ENCODE results near the gene MTFR2.
A peak's percentile ranks its signal among the peaks of the same experiment; 100 is the strongest.

MTFR2 gene

GRCh38 chr6:136249811-136250685, at the start of gene MTFR2:
Gene MTFR2 (minus strand): TSS chr6:136250311. CDS start chr6:136249099, 1,212 bp downstream.
- DNase-seq: peak; percentile 83

GRCh38 chr6:136294621-136295020, 44.5 kb upstream of the MTFR2 start:
- DNase-seq: no peak

- peak; percentile 81 for DNase-seq
Observed at GRCh38 chr6:136290410-136291010, 40.4 kb upstream of the MTFR2 start.

GRCh38 chr6:136289579-136290409, 39.7 kb upstream of the MTFR2 start, which contains the start of gene BCLAF1:
Gene BCLAF1 (minus strand): TSS chr6:136289846. CDS start chr6:136279866, 9,980 bp downstream.
- peak; percentile 99 for DNase-seq

GRCh38 chr6:136289327-136289578, 39.1 kb upstream of the MTFR2 start:
- DNase-seq: peak; percentile 92

- DNase-seq: peak; percentile 85
Observed at GRCh38 chr6:136288566-136289326, 38.6 kb upstream of the MTFR2 start.

- no peak for DNase-seq
Observed at GRCh38 chr6:136284909-136285308, 34.8 kb upstream of the MTFR2 start.

GRCh38 chr6:136282906-136283305, 32.8 kb upstream of the MTFR2 start:
- DNase-seq: no peak

- no peak for DNase-seq
Observed at GRCh38 chr6:136280032-136280609, 30.0 kb upstream of the MTFR2 start.

GRCh38 chr6:136274062-136274461, 24.0 kb upstream of the MTFR2 start:
- DNase-seq: no peak

GRCh38 chr6:136265101-136265500, 15.0 kb upstream of the MTFR2 start:
- DNase-seq: no peak

GRCh38 chr6:136262940-136263339, 12.8 kb upstream of the MTFR2 start:
- no peak for DNase-seq

GRCh38 chr6:136254851-136255466, 4.8 kb upstream of the MTFR2 start:
- no peak for DNase-seq

- no peak for DNase-seq
Observed at GRCh38 chr6:136253734-136254133, 3.6 kb upstream of the MTFR2 start.

- DNase-seq: no peak
Observed at GRCh38 chr6:136252441-136252840, 2.3 kb upstream of the MTFR2 start.

- no peak for DNase-seq
Observed at GRCh38 chr6:136251394-136251793, 1.3 kb upstream of the MTFR2 start.

- DNase-seq: no peak
Observed at GRCh38 chr6:136250686-136251008, 536 bp upstream of the MTFR2 start.

GRCh38 chr6:136249336-136249735, 775 bp downstream of the MTFR2 start:
- no peak for DNase-seq

- DNase-seq: no peak
Observed at GRCh38 chr6:136244061-136244616, 6.0 kb downstream of the MTFR2 start.

GRCh38 chr6:136236466-136237293, 13.4 kb downstream of the MTFR2 start:
- DNase-seq: no peak

GRCh38 chr6:136235233-136235564, 14.9 kb downstream of the MTFR2 start:
- no peak for DNase-seq
